CD8-positive, alpha-beta memory T cell (primary cell): ENCODE data around the gene MCU. TPM values are rescaled to one million over a fixed set of nuclear protein-coding genes. Genes with fewer than 3 reads are reported as not detected.
"Not testable (repeated sequence)": the region's sequence is repeated elsewhere in the genome, so short reads cannot be mapped to it uniquely, and the experiment has no call there.

ENCODE experiments used
- CTCF ChIA-PET: fragments of 350-600 bp; sonication (Branson Sonifier 250); formaldehyde crosslinking; loops from one replicate; lab custom pipeline; 2021; ENCODE audit warnings: antibody characterized with exemption; lab: Charles Lee
- POLR2A ChIA-PET: fragments of 350-600 bp; sonication (Branson Sonifier 250); formaldehyde crosslinking; loops from one replicate; lab custom pipeline; 2021; ENCODE audit warnings: antibody characterized with exemption; lab: Charles Lee
- DNase-seq, 5 donors: peaks; one replicate each; pipeline versions ENCODE4 v3.0.0 to v3.0.0-alpha.2; 2020 to 2022; ENCODE audit warnings: mixed read lengths in 1 of 5
- H3K27ac ChIP-seq: one replicate; pipeline ENCODE4 v1.7.0; 2013; ENCODE audit warnings: low read depth, mild to moderate bottlenecking, low read length, moderate library complexity
- H3K27me3 ChIP-seq: 2 replicates; pipeline ENCODE4 v1.7.0; 2013; ENCODE audit warnings: low read length, mild to moderate bottlenecking; ENCODE audit not compliant: insufficient read depth, poor library complexity, severe bottlenecking
- H3K36me3 ChIP-seq: 2 replicates; pipeline ENCODE4 v1.7.0; 2013; ENCODE audit warnings: mild to moderate bottlenecking, low read length, moderate library complexity; ENCODE audit not compliant: insufficient read depth
- H3K4me1 ChIP-seq: 2 replicates; pipeline ENCODE4 v1.7.0; 2013; ENCODE audit warnings: mild to moderate bottlenecking, low read length, moderate library complexity; ENCODE audit not compliant: insufficient read depth
- H3K4me3 ChIP-seq: 2 replicates; pipeline ENCODE4 v1.7.0; 2013; ENCODE audit warnings: mild to moderate bottlenecking, low read length
- H3K9me3 ChIP-seq: 2 replicates; pipeline ENCODE4 v1.7.0; 2013; ENCODE audit warnings: mild to moderate bottlenecking, low read length
- H3K27ac Mint-ChIP-seq, 8 donors: one replicate each; pipeline ENCODE4 v1.8.0; 2020 to 2021; ENCODE audit warnings: mixed read lengths in 8 of 8, mild to moderate bottlenecking in 6 of 8, inconsistent platforms in 3 of 8, moderate library complexity in 3 of 8
- H3K27me3 Mint-ChIP-seq, 2 donors: one replicate each; pipeline ENCODE4 v1.8.0; 2020 to 2021; ENCODE audit warnings: mixed read lengths in 2 of 2, mild to moderate bottlenecking in 1 of 2, moderate library complexity in 1 of 2
- H3K36me3 Mint-ChIP-seq, 3 donors: one replicate each; pipeline ENCODE4 v1.8.0; 2020 to 2021; ENCODE audit warnings: mixed read lengths in 3 of 3, inconsistent platforms in 1 of 3, mild to moderate bottlenecking in 1 of 3
- H3K4me1 Mint-ChIP-seq, 3 donors: one replicate each; pipeline ENCODE4 v1.8.0; 2020 to 2021; ENCODE audit warnings: mixed read lengths in 3 of 3, inconsistent platforms in 1 of 3, mild to moderate bottlenecking in 1 of 3
- H3K4me3 Mint-ChIP-seq, 7 donors: one replicate each; pipeline ENCODE4 v1.8.0; 2020 to 2021; ENCODE audit warnings: mixed read lengths in 7 of 7, mild to moderate bottlenecking in 6 of 7, moderate library complexity in 4 of 7, inconsistent platforms in 2 of 7
- H3K9me3 Mint-ChIP-seq, 5 donors: one replicate each; pipeline ENCODE4 v1.8.0; 2020 to 2022; ENCODE audit warnings: mixed read lengths in 5 of 5, mild to moderate bottlenecking in 3 of 5, moderate library complexity in 2 of 5, inconsistent platforms in 1 of 5
- polyA plus RNA-seq: library from polyadenylated mRNA; unstranded; fragments of 300-500 nt; fragmentation: Illumina TruSeq; gene quantifications from one replicate; pipeline ENCODE4 v1.2.3, GENCODE V29; 2021
- total RNA-seq, 2 experiments: library from RNA; stranded (reverse); gene quantifications; one replicate each; pipeline ENCODE4 v1.2.3, GENCODE V29; 2021

Gene MCU
- total and polyA plus RNA-seq, 3 experiments from 2014 or later: 7.9 to 17.6 (median 14.9) TPM

DNA sequence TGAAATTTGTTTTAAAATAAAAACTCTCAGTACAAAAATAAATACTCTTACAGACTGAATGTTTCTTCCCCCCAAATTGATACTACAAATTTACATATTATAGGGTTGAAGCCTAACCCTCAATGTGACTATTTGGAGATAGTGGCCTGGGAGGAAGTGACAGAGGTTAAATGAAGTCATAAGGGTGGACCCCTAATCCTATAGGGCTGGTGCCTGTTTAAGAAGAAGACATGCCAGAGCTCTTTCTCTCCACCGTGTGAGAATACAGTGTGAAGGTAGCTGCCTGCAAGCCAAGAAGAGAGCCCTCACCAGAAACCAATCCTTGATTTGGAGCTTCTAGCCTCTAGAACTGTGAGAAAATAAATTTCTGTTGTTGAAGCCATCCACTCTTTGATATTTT lies 67.6 kb downstream of the MCU start:
- no peaks in the 10 kb centered on the region for H3K27me3 Mint-ChIP-seq
- CTCF ChIA-PET: no interaction called here
- no peaks in the 10 kb centered on the region for H3K9me3 Mint-ChIP-seq
- H3K4me1 Mint-ChIP-seq: peaks cover 0 to 3% (median 2%) of the 10 kb centered on the region in 3 donors
- H3K36me3 Mint-ChIP-seq: peaks cover 0 to 12% (median 3%) of the 10 kb centered on the region in 3 donors
- H3K36me3 ChIP-seq: no peaks in the 10 kb centered on the region
- H3K27me3 ChIP-seq: no peaks in the 10 kb centered on the region
- H3K4me3 Mint-ChIP-seq: no peak overlapping the region
- POLR2A ChIA-PET: no interaction called here
- H3K27ac Mint-ChIP-seq: no peak overlapping the region
- no peak overlapping the region for H3K4me3 ChIP-seq
- DNase-seq: no peak
- H3K4me1 ChIP-seq: no peaks in the 10 kb centered on the region
- H3K9me3 ChIP-seq: no peaks in the 10 kb centered on the region
- H3K27ac ChIP-seq: no peak overlapping the region

DNA sequence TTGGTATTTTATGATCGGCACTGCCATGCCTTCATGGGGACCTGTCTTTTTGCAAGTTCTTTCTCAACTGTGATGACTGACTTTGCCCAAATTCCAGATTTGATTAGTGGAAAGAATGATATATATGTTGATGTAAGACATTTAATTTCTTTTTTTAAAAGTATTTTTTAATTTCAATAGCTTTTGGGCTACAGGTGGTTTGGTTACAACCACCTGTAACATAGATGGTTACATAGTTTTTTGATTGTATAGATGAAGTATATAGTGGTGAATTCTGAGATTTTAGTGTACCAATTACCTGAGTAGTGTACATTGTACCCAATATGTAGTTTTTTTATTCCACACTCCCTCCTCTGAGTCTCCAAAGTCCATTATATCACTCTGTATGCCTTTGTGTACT lies 69.6 kb downstream of the MCU start:
- POLR2A ChIA-PET: no interaction called here
- peaks cover 3 to 13% (median 3%) of the 10 kb centered on the region in 3 donors for H3K36me3 Mint-ChIP-seq
- no peak overlapping the region for H3K27ac Mint-ChIP-seq

DNA sequence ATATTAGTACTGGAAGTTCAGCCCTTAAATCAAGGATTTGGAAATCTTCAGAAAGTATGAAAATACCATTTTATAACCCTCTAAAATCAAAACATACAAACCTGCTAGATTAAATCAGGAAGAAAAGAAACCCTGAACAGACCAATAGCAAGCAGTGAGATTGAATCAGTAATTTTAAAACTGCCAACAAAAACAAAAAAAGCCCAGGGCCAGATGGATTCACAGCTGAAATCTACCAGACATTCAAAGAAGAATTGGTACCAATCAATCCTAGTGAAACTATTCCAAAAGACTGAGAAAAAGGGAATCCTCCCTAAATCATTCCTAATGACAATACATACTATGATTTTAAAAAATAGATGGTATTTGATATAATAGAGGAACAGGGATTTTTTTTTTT lies 70.1 kb downstream of the MCU start:
- H3K27ac ChIP-seq: no peak overlapping the region
- ChIA-PET POLR2A (no interaction called here), CTCF (no interaction called here)
- no peaks in the 10 kb centered on the region for H3K36me3 ChIP-seq
- no peak for DNase-seq
- H3K27ac Mint-ChIP-seq: no peak overlapping the region
- no peaks in the 10 kb centered on the region for H3K27me3 Mint-ChIP-seq
- H3K9me3 Mint-ChIP-seq: peaks cover under 1 to 7% (median 4%) of the 10 kb centered on the region in 5 donors
- H3K36me3 Mint-ChIP-seq: peaks cover under 1 to 16% (median 9%) of the 10 kb centered on the region in 3 donors
- no peak overlapping the region for H3K4me3 Mint-ChIP-seq
- no peak overlapping the region for H3K4me3 ChIP-seq
- no peaks in the 10 kb centered on the region for H3K27me3 ChIP-seq
- no peaks in the 10 kb centered on the region for H3K4me1 ChIP-seq
- no peaks in the 10 kb centered on the region for H3K9me3 ChIP-seq
- H3K4me1 Mint-ChIP-seq: peaks cover 0 to 2% (median 0%) of the 10 kb centered on the region in 3 donors

More for the DNA sequence above, 69.6 kb downstream of the MCU start:
- Histone ChIP-seq H3K9me3 (no peaks in the 10 kb centered on the region), H3K36me3 (no peaks in the 10 kb centered on the region), H3K27ac (no peak overlapping the region), H3K27me3 (no peaks in the 10 kb centered on the region), H3K4me3 (no peak overlapping the region), H3K4me1 (no peaks in the 10 kb centered on the region)
- no peak for DNase-seq
- Mint-ChIP-seq H3K4me1 (peaks cover 0 to 2% (median 0%) of the 10 kb centered on the region in 3 donors), H3K27me3 (no peaks in the 10 kb centered on the region), H3K4me3 (no peak overlapping the region), H3K9me3 (peaks cover 0 to 2% (median 1%) of the 10 kb centered on the region in 5 donors)
- CTCF ChIA-PET: no interaction called here

DNA sequence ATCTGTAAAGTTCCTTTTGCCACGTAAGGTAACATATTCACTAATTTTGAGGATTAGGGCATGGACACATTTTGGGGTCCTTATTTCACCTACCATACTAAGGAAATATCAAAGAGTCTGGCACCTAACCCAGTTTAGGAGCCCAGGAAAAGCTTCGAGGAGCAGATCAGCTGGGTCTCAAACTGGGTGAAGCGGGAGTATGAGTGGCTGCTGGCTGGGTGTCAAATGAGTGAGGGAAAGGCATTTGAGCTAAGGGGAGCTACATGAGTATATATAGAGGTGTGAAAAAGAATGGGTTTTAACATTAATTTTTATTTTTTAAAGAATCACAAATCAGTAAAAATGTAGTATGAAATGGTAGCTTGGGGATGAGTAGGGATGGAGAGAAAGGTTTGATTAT lies 71.3 kb downstream of the MCU start:
- ChIA-PET CTCF (no interaction called here), POLR2A (no interaction called here)
- H3K36me3 Mint-ChIP-seq: peaks cover 4 to 21% (median 17%) of the 10 kb centered on the region in 3 donors
- DNase-seq: no peak
- H3K4me1 Mint-ChIP-seq: peaks cover 0 to 2% (median 0%) of the 10 kb centered on the region in 3 donors
- H3K27me3 Mint-ChIP-seq: no peaks in the 10 kb centered on the region
- H3K4me3 Mint-ChIP-seq: no peak overlapping the region
- no peak overlapping the region for H3K27ac Mint-ChIP-seq
- no peaks in the 10 kb centered on the region for H3K4me1 ChIP-seq
- H3K4me3 ChIP-seq: no peak overlapping the region
- H3K9me3 Mint-ChIP-seq: peaks cover 5 to 14% (median 9%) of the 10 kb centered on the region in 5 donors
- no peak overlapping the region for H3K27ac ChIP-seq
- H3K9me3 ChIP-seq: no peaks in the 10 kb centered on the region
- no peaks in the 10 kb centered on the region for H3K27me3 ChIP-seq
- no peaks in the 10 kb centered on the region for H3K36me3 ChIP-seq

DNA sequence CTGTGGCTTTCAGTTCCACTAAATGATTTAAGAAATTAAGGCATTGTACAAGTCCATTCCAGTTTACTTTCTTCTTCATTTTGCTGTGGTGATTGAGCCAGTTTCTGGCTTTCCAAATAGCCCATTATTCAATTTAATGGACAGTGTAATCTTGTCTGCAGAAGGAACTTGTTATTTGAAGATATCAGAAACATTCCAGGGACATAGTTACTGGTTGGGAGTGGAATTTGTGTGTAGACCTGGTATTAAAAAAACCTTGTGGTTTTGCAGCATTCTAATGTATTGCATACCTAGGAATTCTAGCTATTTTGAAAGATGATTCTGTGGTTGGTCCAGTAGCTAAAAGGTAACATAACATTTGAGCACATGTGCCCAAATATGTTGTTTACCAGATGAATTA lies 72.2 kb downstream of the MCU start:
- H3K27ac Mint-ChIP-seq: no peak overlapping the region
- H3K9me3 ChIP-seq: no peaks in the 10 kb centered on the region
- H3K4me1 Mint-ChIP-seq: no peaks in the 10 kb centered on the region
- no peaks in the 10 kb centered on the region for H3K27me3 Mint-ChIP-seq
- no peak overlapping the region for H3K4me3 ChIP-seq
- ChIA-PET POLR2A (no interaction called here), CTCF (no interaction called here)
- no peak overlapping the region for H3K27ac ChIP-seq
- H3K36me3 Mint-ChIP-seq: peaks cover 7 to 23% (median 22%) of the 10 kb centered on the region in 3 donors
- no peaks in the 10 kb centered on the region for H3K36me3 ChIP-seq
- no peak overlapping the region for H3K4me3 Mint-ChIP-seq
- no peaks in the 10 kb centered on the region for H3K4me1 ChIP-seq
- no peaks in the 10 kb centered on the region for H3K27me3 ChIP-seq
- peaks cover 5 to 17% (median 9%) of the 10 kb centered on the region in 5 donors for H3K9me3 Mint-ChIP-seq
- no peak for DNase-seq

DNA sequence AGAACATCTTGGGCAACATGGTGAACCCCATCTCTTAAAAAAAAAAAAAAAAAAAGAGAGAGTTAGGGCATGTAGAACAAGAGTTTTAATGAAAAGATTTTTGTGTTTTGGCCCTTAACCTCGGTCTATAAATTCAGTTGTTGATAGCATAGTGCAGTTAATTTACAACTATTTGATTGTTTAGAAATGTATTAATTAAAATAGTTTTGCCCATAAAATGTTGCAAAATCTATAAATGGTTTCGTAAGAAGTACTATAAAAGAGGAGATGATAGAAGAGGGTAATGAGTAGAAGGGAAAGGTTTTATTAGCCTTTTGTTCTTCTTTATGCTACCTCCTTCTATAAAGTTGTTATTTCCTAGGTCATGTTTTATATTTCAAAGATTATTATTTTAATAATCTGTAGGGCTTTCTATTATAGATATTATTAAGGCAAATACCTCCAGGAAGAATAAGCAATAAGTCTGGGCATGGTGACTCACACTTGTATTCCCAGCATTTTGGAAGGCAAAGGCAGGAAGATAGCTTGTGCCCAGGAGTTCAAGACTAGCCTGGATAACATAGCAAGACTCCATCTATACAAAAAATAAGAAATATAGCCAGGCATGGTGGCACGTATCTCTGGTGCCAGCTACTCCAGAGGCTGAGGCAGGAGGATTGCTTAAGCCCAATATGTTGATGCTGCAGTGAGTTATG lies 73.3 kb downstream of the MCU start:
- Mint-ChIP-seq H3K4me3 (no peak overlapping the region), H3K9me3 (peaks cover 8 to 27% (median 17%) of the 10 kb centered on the region in 5 donors), H3K27ac (no peak overlapping the region), H3K36me3 (peaks cover 12 to 32% (median 27%) of the 10 kb centered on the region in 3 donors), H3K4me1 (no peaks in the 10 kb centered on the region), H3K27me3 (no peaks in the 10 kb centered on the region)
- POLR2A ChIA-PET: no interaction called here
- CTCF ChIA-PET: no interaction called here
- Histone ChIP-seq H3K27ac (no peak overlapping the region), H3K4me3 (no peak overlapping the region), H3K4me1 (no peaks in the 10 kb centered on the region), H3K27me3 (no peaks in the 10 kb centered on the region), H3K36me3 (no peaks in the 10 kb centered on the region), H3K9me3 (no peaks in the 10 kb centered on the region)
- no peak for DNase-seq

DNA sequence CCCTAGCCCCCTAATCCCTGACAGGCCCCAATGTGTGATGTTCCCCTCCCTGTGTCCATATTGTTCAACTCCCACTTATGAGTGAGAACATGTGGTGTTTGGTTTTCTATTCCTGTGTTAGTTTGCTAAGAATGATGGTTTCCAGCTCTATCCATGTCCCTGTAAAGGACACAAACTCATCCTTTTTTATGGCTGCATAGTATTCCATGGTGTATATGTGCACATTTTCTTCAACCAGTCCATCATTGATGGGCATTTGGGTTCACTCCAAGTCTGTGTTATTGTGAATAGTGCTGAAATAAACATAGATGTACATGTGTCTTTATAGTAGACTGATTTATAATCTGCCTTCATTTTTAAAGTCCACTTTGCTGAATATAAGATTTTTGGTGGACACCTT lies 79.3 kb downstream of the MCU start:
- H3K27me3 Mint-ChIP-seq, H3K27ac Mint-ChIP-seq, H3K27ac ChIP-seq, H3K4me1 ChIP-seq, H3K4me3 ChIP-seq, DNase-seq, H3K36me3 ChIP-seq, POLR2A ChIA-PET, H3K4me3 Mint-ChIP-seq, CTCF ChIA-PET, H3K27me3 ChIP-seq, H3K9me3 ChIP-seq: not testable (repeated sequence)
- Mint-ChIP-seq H3K36me3 (peaks cover 18 to 82% (median 27%) of the 10 kb centered on the region in 3 donors), H3K9me3 (peaks cover 21 to 69% (median 42%) of the 10 kb centered on the region in 5 donors), H3K4me1 (peaks cover 20 to 26% (median 24%) of the 10 kb centered on the region in 3 donors)

DNA sequence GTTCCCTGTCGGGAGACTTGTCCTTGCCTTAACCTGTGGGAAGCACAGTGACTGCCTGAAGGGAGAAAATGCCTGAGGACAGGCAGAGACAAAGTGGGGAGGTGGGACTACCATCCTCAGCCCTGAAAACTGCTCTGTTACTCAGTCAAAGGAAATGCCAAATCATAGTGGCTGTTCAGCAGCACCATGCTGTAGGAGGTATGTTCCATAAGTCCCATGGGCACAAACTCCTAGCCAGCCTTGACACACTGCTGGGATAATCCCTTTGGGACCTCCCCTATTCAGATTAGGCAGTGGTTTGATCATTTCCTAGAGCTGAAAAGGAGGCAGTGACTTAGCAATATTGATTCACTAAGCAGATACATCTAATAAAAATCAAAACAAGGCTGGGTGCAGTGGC lies 80.1 kb downstream of the MCU start:
- Histone ChIP-seq H3K27ac (no peak overlapping the region), H3K27me3 (no peaks in the 10 kb centered on the region), H3K4me3 (no peak overlapping the region), H3K4me1 (no peaks in the 10 kb centered on the region), H3K36me3 (peaks cover 3% of the 10 kb centered on the region), H3K9me3 (peaks cover 6% of the 10 kb centered on the region)
- peaks cover 17 to 62% (median 40%) of the 10 kb centered on the region in 5 donors for H3K9me3 Mint-ChIP-seq
- H3K4me3 Mint-ChIP-seq: no peak overlapping the region
- no peaks in the 10 kb centered on the region for H3K27me3 Mint-ChIP-seq
- peaks cover 20 to 73% (median 23%) of the 10 kb centered on the region in 3 donors for H3K36me3 Mint-ChIP-seq
- ChIA-PET CTCF (no interaction called here), POLR2A (no interaction called here)
- H3K4me1 Mint-ChIP-seq: peaks cover 20 to 26% (median 24%) of the 10 kb centered on the region in 3 donors
- no peak overlapping the region for H3K27ac Mint-ChIP-seq
- no peak for DNase-seq
